K562 (cell line): ENCODE data around the gene PIK3R2. TPM values are rescaled to one million over a fixed set of nuclear protein-coding genes. Genes with fewer than 3 reads are reported as not detected.

Experiments
- ARHGAP35 ChIP-seq: fragments of 450-650 bp; IDR thresholded peaks from 2 replicates; pipeline ENCODE4 v1.6.1; 2018; ENCODE audit not compliant: partially characterized antibody
- CBX3 ChIP-seq, 2 experiments: IDR thresholded peaks; 1 replicate in 1 of 2; 2 replicates in 1 of 2; pipeline ENCODE4 v1.6.1; 2012; ENCODE audit warnings: inconsistent platforms in 2 of 2, low read length in 2 of 2, borderline replicate concordance in 1 of 2, control low read depth in 1 of 2
- GATAD2A ChIP-seq: fragments of 450-650 bp; IDR thresholded peaks from 2 replicates; pipeline ENCODE4 v1.6.1; 2017
- OTX1 ChIP-seq: fragments of 450-650 bp; formaldehyde crosslinking; IDR thresholded peaks from 2 replicates; pipeline ENCODE4 v1.4.0; 2022; ENCODE audit warnings: mild to moderate bottlenecking
- U2AF1 ChIP-seq: fragments of 200-400 bp; formaldehyde crosslinking; optimal IDR thresholded peaks from 2 replicates; pipeline ENCODE3; 2017; ENCODE audit warnings: mild to moderate bottlenecking, low read depth, low read length, moderate library complexity
- YBX1 ChIP-seq: fragments of 450-650 bp; IDR thresholded peaks from 2 replicates; pipeline ENCODE4 v1.7.1; 2016; ENCODE audit warnings: mild to moderate bottlenecking
- polyA plus RNA-seq, 8 experiments: library from polyadenylated mRNA; depleted of rRNA in 4 of 8; stranded (reverse) in 5 of 8; unstranded in 3 of 8; fragments of >200 nt; fragmentation: Nextera tagmentation in 2 of 8; fragmentation: Illumina TruSeq in 1 of 8; extraction: Ambion mirVana in 2 of 8; extraction: Trizol in 1 of 8; gene quantifications; 2 replicates each; pipeline versions ENCODE4 v1.2.1 to v1.2.3, GENCODE V29; 2011 to 2014; ENCODE audit warnings: inconsistent platforms in 1 of 8, missing spikeins in 1 of 8
- total RNA-seq, 7 experiments: library from RNA; depleted of rRNA in 6 of 7; stranded (reverse); fragments of >200 nt in 6 of 7; fragmentation: Illumina TruSeq in 2 of 7; extraction: Trizol in 2 of 7; gene quantifications; 2 replicates each; pipeline versions ENCODE4 v1.2.1 to v1.2.3, GENCODE V29; 2011 to 2021; ENCODE audit warnings: low replicate concordance in 1 of 7
- TF ChIP-seq, protein P1 (sequence below), 2 experiments: fragments of 450-650 bp in 1 of 2; sonication (generic) in 1 of 2; formaldehyde crosslinking; conservative IDR thresholded peaks; 2 replicates each; pipeline versions ENCODE4 v1.4.0 to v1.8.1; 2020 to 2022; ENCODE audit warnings: mild to moderate bottlenecking in 1 of 2, missing genetic modification reagents in 1 of 2
- TF ChIP-seq, protein P2 (sequence below), 2 experiments: fragments of 450-650 bp; IDR thresholded peaks; 2 replicates each; pipeline ENCODE4 v1.6.1; 2016
- TF ChIP-seq, protein P3 (sequence below): fragments of 450-650 bp; IDR thresholded peaks from 2 replicates; pipeline ENCODE4 v1.6.1; 2016; ENCODE audit warnings: low read depth
- TF ChIP-seq, protein P4 (sequence below): fragments of 450-650 bp; IDR thresholded peaks from 2 replicates; pipeline ENCODE4 v1.6.1; 2016; ENCODE audit warnings: missing biosample characterization, missing genetic modification characterization
- TF ChIP-seq, protein P5 (sequence below): fragments of 250-450 bp; sonication (Bioruptor Pico); IDR thresholded peaks from 2 replicates; pipeline ENCODE4 v1.8.0; 2021; ENCODE audit warnings: moderate library complexity, mild to moderate bottlenecking, inconsistent platforms

The PIK3R2 gene
- total and polyA plus RNA-seq, 9 of the 15 experiments (the other 6 are each of a cell fraction or from before 2014, with no cell fraction given), result 0.39 to 37.9 (median 5.3) TPM

GRCh38 chr19:18123819-18124218 is 29.1 kb upstream of the PIK3R2 start (continued):
- TF ChIP-seq, protein P1, sequence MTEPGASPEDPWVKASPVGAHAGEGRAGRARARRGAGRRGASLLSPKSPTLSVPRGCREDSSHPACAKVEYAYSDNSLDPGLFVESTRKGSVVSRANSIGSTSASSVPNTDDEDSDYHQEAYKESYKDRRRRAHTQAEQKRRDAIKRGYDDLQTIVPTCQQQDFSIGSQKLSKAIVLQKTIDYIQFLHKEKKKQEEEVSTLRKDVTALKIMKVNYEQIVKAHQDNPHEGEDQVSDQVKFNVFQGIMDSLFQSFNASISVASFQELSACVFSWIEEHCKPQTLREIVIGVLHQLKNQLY (CRISPR knock-in tag; conservative IDR thresholded peaks at IDR 0.05), result no peak
- TF ChIP-seq, protein P2, sequence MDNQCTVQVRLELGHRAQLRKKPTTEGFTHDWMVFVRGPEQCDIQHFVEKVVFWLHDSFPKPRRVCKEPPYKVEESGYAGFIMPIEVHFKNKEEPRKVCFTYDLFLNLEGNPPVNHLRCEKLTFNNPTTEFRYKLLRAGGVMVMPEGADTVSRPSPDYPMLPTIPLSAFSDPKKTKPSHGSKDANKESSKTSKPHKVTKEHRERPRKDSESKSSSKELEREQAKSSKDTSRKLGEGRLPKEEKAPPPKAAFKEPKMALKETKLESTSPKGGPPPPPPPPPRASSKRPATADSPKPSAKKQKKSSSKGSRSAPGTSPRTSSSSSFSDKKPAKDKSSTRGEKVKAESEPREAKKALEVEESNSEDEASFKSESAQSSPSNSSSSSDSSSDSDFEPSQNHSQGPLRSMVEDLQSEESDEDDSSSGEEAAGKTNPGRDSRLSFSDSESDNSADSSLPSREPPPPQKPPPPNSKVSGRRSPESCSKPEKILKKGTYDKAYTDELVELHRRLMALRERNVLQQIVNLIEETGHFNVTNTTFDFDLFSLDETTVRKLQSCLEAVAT (IDR thresholded peaks at IDR 0.05), result no peak
- TF ChIP-seq U2AF1 (no peak), GATAD2A (no peak), OTX1 (CRISPR knock-in tag) (no peak), YBX1 (no peak), ARHGAP35 (no peak), CBX3 (IDR thresholded peaks at IDR 0.05; ENCODE audit: borderline replicate concordance in 1 of 2, low read length in 2 of 2) (no peak)
- TF ChIP-seq, protein P3, sequence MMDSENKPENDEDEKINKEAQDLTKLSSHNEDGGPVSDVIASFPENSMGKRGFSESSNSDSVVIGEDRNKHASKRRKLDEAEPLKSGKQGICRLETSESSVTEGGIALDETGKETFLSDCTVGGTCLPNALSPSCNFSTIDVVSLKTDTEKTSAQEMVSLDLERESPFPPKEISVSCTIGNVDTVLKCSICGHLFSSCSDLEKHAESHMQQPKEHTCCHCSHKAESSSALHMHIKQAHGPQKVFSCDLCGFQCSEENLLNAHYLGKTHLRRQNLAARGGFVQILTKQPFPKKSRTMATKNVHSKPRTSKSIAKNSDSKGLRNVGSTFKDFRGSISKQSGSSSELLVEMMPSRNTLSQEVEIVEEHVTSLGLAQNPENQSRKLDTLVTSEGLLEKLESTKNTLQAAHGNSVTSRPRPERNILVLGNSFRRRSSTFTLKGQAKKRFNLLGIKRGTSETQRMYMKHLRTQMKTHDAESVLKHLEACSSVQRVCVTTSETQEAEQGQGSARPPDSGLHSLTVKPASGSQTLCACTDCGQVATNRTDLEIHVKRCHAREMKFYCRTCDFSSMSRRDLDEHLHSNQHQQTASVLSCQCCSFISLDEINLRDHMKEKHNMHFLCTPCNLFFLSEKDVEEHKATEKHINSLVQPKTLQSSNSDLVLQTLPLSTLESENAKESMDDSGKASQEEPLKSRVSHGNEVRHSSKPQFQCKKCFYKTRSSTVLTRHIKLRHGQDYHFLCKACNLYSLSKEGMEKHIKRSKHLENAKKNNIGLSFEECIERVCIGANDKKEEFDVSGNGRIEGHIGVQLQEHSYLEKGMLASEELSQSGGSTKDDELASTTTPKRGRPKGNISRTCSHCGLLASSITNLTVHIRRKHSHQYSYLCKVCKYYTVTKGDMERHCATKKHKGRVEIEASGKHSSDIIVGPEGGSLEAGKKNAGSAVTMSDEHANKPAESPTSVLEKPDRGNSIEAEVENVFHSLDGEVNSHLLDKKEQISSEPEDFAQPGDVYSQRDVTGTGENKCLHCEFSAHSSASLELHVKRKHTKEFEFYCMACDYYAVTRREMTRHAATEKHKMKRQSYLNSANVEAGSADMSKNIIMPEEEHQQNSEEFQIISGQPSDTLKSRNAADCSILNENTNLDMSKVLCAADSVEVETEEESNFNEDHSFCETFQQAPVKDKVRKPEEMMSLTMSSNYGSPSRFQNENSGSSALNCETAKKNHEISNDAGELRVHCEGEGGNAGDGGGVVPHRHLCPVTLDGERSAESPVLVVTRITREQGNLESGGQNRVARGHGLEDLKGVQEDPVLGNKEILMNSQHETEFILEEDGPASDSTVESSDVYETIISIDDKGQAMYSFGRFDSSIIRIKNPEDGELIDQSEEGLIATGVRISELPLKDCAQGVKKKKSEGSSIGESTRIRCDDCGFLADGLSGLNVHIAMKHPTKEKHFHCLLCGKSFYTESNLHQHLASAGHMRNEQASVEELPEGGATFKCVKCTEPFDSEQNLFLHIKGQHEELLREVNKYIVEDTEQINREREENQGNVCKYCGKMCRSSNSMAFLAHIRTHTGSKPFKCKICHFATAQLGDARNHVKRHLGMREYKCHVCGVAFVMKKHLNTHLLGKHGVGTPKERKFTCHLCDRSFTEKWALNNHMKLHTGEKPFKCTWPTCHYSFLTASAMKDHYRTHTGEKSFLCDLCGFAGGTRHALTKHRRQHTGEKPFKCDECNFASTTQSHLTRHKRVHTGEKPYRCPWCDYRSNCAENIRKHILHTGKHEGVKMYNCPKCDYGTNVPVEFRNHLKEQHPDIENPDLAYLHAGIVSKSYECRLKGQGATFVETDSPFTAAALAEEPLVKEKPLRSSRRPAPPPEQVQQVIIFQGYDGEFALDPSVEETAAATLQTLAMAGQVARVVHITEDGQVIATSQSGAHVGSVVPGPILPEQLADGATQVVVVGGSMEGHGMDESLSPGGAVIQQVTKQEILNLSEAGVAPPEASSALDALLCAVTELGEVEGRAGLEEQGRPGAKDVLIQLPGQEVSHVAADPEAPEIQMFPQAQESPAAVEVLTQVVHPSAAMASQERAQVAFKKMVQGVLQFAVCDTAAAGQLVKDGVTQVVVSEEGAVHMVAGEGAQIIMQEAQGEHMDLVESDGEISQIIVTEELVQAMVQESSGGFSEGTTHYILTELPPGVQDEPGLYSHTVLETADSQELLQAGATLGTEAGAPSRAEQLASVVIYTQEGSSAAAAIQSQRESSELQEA, result no peak
- TF ChIP-seq, protein P4, sequence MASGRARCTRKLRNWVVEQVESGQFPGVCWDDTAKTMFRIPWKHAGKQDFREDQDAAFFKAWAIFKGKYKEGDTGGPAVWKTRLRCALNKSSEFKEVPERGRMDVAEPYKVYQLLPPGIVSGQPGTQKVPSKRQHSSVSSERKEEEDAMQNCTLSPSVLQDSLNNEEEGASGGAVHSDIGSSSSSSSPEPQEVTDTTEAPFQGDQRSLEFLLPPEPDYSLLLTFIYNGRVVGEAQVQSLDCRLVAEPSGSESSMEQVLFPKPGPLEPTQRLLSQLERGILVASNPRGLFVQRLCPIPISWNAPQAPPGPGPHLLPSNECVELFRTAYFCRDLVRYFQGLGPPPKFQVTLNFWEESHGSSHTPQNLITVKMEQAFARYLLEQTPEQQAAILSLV, result no peak
- TF ChIP-seq, protein P5, sequence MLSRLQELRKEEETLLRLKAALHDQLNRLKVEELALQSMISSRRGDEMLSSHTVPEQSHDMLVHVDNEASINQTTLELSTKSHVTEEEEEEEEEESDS, result no peak
